MCF 10A (cell line): ENCODE data around the gene CMTM2. TPM values are rescaled to one million over a fixed set of nuclear protein-coding genes. Genes with fewer than 3 reads are reported as not detected.

Source experiments
- BruUV-seq: library from RNA; stranded (reverse); fragments of 400-500 nt; replicated peaks from 2 replicates; lab custom pipeline; 2021; lab: Mats Ljungman, UMichigan
- CTCF ChIA-PET: fragments of 300-600 bp; sonication (Branson Sonifier 250); formaldehyde crosslinking; extraction: SDS; loops from one replicate; lab custom pipeline; 2021; ENCODE audit warnings: antibody characterized with exemption, inconsistent platforms; lab: Yijun Ruan, JAX
- POLR2A ChIA-PET: fragments of 300-600, 350-650 bp; sonication (Branson Sonifier 250); formaldehyde crosslinking; extraction: SDS; loops from one replicate; lab custom pipeline; 2020; ENCODE audit warnings: antibody characterized with exemption, inconsistent platforms; lab: Yijun Ruan, JAX
- DNase-seq: peaks from one replicate; pipeline ENCODE4 v3.0.0-alpha.2; 2018; ENCODE audit not compliant: unreplicated experiment
- H3K27ac Mint-ChIP-seq: one replicate; pipeline ENCODE4 v1.8.0; 2022; ENCODE audit warnings: mild to moderate bottlenecking, low read depth, mixed read lengths; ENCODE audit not compliant: unreplicated experiment
- H3K27me3 Mint-ChIP-seq: one replicate; pipeline ENCODE4 v1.8.0; 2022; ENCODE audit warnings: mixed read lengths; ENCODE audit not compliant: insufficient read depth, unreplicated experiment
- H3K36me3 Mint-ChIP-seq: one replicate; pipeline ENCODE4 v1.8.0; 2022; ENCODE audit warnings: mild to moderate bottlenecking, moderate library complexity, mixed read lengths; ENCODE audit not compliant: insufficient read depth, unreplicated experiment
- H3K4me1 Mint-ChIP-seq: one replicate; pipeline ENCODE4 v1.8.0; 2022; ENCODE audit warnings: mixed read lengths; ENCODE audit not compliant: insufficient read depth, unreplicated experiment
- H3K4me3 Mint-ChIP-seq: one replicate; pipeline ENCODE4 v1.8.0; 2022; ENCODE audit warnings: mild to moderate bottlenecking, moderate library complexity, mixed read lengths; ENCODE audit not compliant: unreplicated experiment
- H3K9me3 Mint-ChIP-seq: one replicate; pipeline ENCODE4 v1.8.0; 2022; ENCODE audit warnings: mixed read lengths; ENCODE audit not compliant: unreplicated experiment
- intact Hi-C: fragments of 100-400 bp; cut with micrococcal nuclease; formaldehyde crosslinking; loops from 2 replicates; pipeline ENCODE4 v1.14.1; 2022
- total RNA-seq: library from RNA; stranded (reverse); gene quantifications from 2 replicates; pipeline ENCODE4 v1.2.3, GENCODE V29; 2022
- TF ChIP-seq, protein P1 (sequence below): fragments of 200-600 bp; IDR thresholded peaks from one replicate; pipeline ENCODE4 v1.8.0; 2022; ENCODE audit warnings: antibody characterized with exemption, mild to moderate bottlenecking; ENCODE audit not compliant: unreplicated experiment

Gene CMTM2
- total RNA-seq, 1 experiment from 2014 or later: not detected

- Mint-ChIP-seq H3K9me3 (no peaks in the 10 kb centered on the region), H3K4me1 (peaks cover 37% of the 10 kb centered on the region), H3K27ac (no peak overlapping the region), H3K27me3 (no peaks in the 10 kb centered on the region), H3K4me3 (peak overlapping the region; percentile 89), H3K36me3 (peaks cover 39% of the 10 kb centered on the region)
- intact Hi-C loops: loop anchor here (10.0 kb wide), 1 partner anchor 149 kb away; no protein-coding TSS in a partner anchor
- no TSS peak for BruUV-seq
- POLR2A ChIA-PET: interaction anchor here (0.9 to 7.6 kb wide), 7 partner anchors 11 to 145 kb away, joined by 3 to 97 read pairs (median 4); no protein-coding TSS in a partner anchor
- TF ChIP-seq, protein P1, sequence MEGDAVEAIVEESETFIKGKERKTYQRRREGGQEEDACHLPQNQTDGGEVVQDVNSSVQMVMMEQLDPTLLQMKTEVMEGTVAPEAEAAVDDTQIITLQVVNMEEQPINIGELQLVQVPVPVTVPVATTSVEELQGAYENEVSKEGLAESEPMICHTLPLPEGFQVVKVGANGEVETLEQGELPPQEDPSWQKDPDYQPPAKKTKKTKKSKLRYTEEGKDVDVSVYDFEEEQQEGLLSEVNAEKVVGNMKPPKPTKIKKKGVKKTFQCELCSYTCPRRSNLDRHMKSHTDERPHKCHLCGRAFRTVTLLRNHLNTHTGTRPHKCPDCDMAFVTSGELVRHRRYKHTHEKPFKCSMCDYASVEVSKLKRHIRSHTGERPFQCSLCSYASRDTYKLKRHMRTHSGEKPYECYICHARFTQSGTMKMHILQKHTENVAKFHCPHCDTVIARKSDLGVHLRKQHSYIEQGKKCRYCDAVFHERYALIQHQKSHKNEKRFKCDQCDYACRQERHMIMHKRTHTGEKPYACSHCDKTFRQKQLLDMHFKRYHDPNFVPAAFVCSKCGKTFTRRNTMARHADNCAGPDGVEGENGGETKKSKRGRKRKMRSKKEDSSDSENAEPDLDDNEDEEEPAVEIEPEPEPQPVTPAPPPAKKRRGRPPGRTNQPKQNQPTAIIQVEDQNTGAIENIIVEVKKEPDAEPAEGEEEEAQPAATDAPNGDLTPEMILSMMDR: no peak
- no peak for DNase-seq
- CTCF ChIA-PET: interaction anchor here (0.9 to 1.0 kb wide), 3 partner anchors 10 to 49 kb away, joined by 3 read pairs; no protein-coding TSS in a partner anchor
Observed at GRCh38 chr16:66554021-66554420, 25.2 kb upstream of the CMTM2 start.

GRCh38 chr16:66554495-66554894 is 24.8 kb upstream of the CMTM2 start:
- Mint-ChIP-seq H3K27ac (no peak overlapping the region), H3K4me3 (no peak overlapping the region), H3K9me3 (no peaks in the 10 kb centered on the region), H3K4me1 (peaks cover 34% of the 10 kb centered on the region), H3K36me3 (peaks cover 43% of the 10 kb centered on the region), H3K27me3 (no peaks in the 10 kb centered on the region)
- TF ChIP-seq, protein P1: no peak
- POLR2A ChIA-PET: interaction anchor here (1.2 to 7.6 kb wide), 3 partner anchors 16 to 146 kb away, joined by 5 to 97 read pairs (median 65); no protein-coding TSS in a partner anchor
- CTCF ChIA-PET: interaction anchor here (0.7 to 0.9 kb wide), 2 partner anchors 10 to 97 kb away, joined by 3 to 4 read pairs; no protein-coding TSS in a partner anchor
- no peak for DNase-seq
- BruUV-seq: no TSS peak
- intact Hi-C loops: loop anchor here (10.0 kb wide), 1 partner anchor 150 kb away; no protein-coding TSS in a partner anchor

DNA sequence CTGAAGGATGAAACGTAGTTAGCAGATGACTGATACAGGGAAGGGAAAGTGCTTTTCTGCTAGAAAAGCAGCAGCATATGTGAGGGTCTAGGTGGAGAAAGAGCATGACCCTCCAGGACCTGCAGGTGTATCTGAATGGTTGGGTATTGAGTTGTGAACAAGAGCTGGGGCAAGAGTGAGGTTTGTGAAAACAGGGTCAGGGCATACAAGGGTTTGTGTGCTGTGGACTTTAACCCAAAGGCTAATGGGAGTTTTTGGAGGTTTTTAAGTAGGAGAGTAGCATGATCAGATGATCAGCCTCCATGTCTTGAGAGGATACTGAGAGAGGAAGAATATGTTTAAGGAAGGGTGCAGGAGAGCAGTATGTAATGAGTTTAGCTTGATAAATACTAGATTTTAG is 19.2 kb upstream of the CMTM2 start:
- Mint-ChIP-seq H3K36me3 (peaks cover 59% of the 10 kb centered on the region), H3K27ac (peak overlapping the region; percentile 10), H3K4me1 (peaks cover 13% of the 10 kb centered on the region), H3K27me3 (no peaks in the 10 kb centered on the region), H3K4me3 (no peak overlapping the region), H3K9me3 (no peaks in the 10 kb centered on the region)
- no peak for DNase-seq
- intact Hi-C loops: no loop called here
- TF ChIP-seq, protein P1: no peak
- ChIA-PET POLR2A (interaction anchor here (1.2 kb wide), 1 partner anchor 11 kb away, joined by 3 read pairs; no protein-coding TSS in a partner anchor), CTCF (interaction anchor here (0.7 kb wide), 2 partner anchors 11 to 140 kb away, joined by 3 read pairs; no protein-coding TSS in a partner anchor)
- no TSS peak for BruUV-seq

DNA sequence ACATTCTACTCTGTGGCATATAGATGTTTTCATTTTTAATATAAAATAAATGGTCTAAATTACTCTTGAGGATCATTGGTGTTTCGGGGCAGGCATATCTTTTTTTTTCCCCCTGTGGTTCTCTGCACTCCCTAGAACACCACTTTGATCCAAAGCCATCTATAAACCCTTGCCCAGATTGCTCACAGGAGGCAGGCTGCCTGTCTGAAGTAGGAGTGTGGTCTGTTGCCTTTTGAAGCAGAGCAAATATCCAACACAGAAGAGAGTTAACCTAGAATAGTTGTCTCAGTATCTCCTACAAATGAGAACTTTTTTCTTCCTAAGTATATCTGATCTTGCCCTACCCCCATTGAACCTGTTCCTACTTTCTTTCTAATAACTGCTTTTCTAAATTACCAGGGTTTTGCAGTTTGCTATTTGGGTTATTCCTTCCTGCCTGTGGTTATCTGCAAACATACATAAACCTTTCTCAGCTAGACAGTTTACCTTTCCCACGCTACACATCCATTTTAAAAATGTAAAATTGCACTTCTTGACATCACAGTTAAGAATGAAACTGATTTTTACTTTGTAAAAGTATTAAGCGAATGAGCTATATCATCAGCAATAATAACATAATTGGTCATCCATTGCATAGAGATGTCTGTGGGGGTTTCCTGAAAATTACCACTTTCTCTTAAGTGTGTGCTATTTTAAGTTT is 17.7 kb upstream of the CMTM2 start:
- H3K4me3 Mint-ChIP-seq: no peak overlapping the region
- DNase-seq: no peak
- POLR2A ChIA-PET: interaction anchor here (0.6 to 1.3 kb wide), 4 partner anchors 9 to 45 kb away, joined by 3 to 6 read pairs (median 4); partner anchors contain the start of gene CKLF

More for the DNA sequence above, 17.7 kb upstream of the CMTM2 start:
- no peaks in the 10 kb centered on the region for H3K4me1 Mint-ChIP-seq
- H3K36me3 Mint-ChIP-seq: peaks cover 59% of the 10 kb centered on the region
- intact Hi-C loops: no loop called here
- no peaks in the 10 kb centered on the region for H3K27me3 Mint-ChIP-seq
- H3K27ac Mint-ChIP-seq: no peak overlapping the region
- CTCF ChIA-PET: interaction anchor here (0.5 to 4.5 kb wide), 16 partner anchors 9 to 305 kb away, joined by 3 to 36 read pairs (median 4); partner anchors contain the start of genes CKLF and CMTM2
- no TSS peak for BruUV-seq
- H3K9me3 Mint-ChIP-seq: no peaks in the 10 kb centered on the region
- TF ChIP-seq, protein P1: no peak
